ENCODE results near the gene TUG1. TPM values are rescaled to one million over a fixed set of nuclear protein-coding genes. Genes with fewer than 3 reads are reported as not detected.

The TUG1 gene
- total RNA-seq, 1 donor from 2014 or later, result 64.4 TPM

GRCh38 chr22:31020334-31020733, 51.3 kb downstream of the TUG1 start:
- no peak for DNase-seq
- no peak for TF ChIP-seq CTCF (IDR thresholded peaks at IDR 0.05)
- Histone ChIP-seq H3K36me3 (no peaks in the 10 kb centered on the region), H3K27ac (no peak overlapping the region), H3K9me3 (no peaks in the 10 kb centered on the region), H3K27me3 (ENCODE audit: low read depth) (no peaks in the 10 kb centered on the region), H3K4me1 (no peaks in the 10 kb centered on the region), H3K4me3 (no peak overlapping the region)
- no peak for ATAC-seq
- intact Hi-C loops (cut with DNase I), result no loop called here

- no peak overlapping the region for H3K4me3 ChIP-seq
- no peaks in the 10 kb centered on the region for H3K36me3 ChIP-seq
- ATAC-seq (no peak), DNase-seq (no peak)
- H3K27ac ChIP-seq, result no peak overlapping the region
- no peaks in the 10 kb centered on the region for H3K27me3 ChIP-seq (ENCODE audit: low read depth)
- no peaks in the 10 kb centered on the region for H3K4me1 ChIP-seq
- TF ChIP-seq CTCF (IDR thresholded peaks at IDR 0.05), result no peak
- H3K9me3 ChIP-seq, result no peaks in the 10 kb centered on the region
- intact Hi-C loops (cut with DNase I), result no loop called here
Observed at GRCh38 chr22:31022516-31022915, 53.5 kb downstream of the TUG1 start.

Other genes starting within 250 kb of the TUG1 start
- 19.3 TPM for gene MORC2, start 491 bp upstream of the TUG1 start, total RNA-seq
- 44.8 TPM for gene SMTN, start 112.1 kb downstream of the TUG1 start, total RNA-seq
- 86.8 TPM for gene SELENOM, start 138.3 kb downstream of the TUG1 start, total RNA-seq
- 4.6 TPM for gene INPP5J, start 153.7 kb downstream of the TUG1 start, total RNA-seq
- gene PLA2G3, start 171.2 kb downstream of the TUG1 start, total RNA-seq, result 5.0 TPM
- gene RNF185, start 190.9 kb downstream of the TUG1 start, total RNA-seq, result 32.4 TPM
- 61.2 TPM for gene LIMK2, start 243.0 kb downstream of the TUG1 start, total RNA-seq

Measured in lower lobe of right lung (tissue), 2 donors.